Ovary (tissue), 3 donors: ENCODE results near the gene DPYSL3.

Experiments used
- EP300 ChIP-seq: sonication (generic); formaldehyde crosslinking; IDR thresholded peaks from one replicate; pipeline ENCODE4 v1.6.1; 2017; ENCODE audit warnings: antibody characterized with exemption
- TF ChIP-seq, protein P1 (sequence below), 3 donors: fragments of 450-650 bp in 2 of 3; fragments of 200-600 bp in 1 of 3; IDR thresholded peaks; one replicate each; pipeline versions ENCODE4 v1.5.1 to v1.8.0; 2016 to 2022; ENCODE audit warnings: antibody characterized with exemption in 3 of 3, mild to moderate bottlenecking in 1 of 3
- donor health status: DM: no; HTN: no; CAD: no.

DNA sequence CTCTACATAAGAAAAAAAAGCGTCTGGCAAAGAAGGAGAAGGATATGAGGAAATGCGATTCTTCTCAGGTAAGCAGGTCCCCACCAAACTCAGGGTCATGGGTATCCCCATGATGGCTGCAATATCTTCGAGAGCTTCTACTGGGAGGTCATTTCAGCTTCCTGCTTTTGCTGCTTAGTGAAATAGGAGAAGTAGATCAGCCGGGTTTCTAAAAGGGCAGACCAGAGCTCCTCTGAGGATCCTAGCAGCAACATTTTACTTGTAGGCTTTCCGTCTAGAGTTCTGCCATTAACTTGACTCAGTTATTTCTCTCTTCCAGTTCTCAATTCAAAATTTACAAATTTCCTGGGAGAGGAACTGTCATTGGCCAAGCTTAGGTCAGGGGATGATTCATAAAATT, 134.7 kb downstream of the DPYSL3 start:
- TF ChIP-seq, protein P1, sequence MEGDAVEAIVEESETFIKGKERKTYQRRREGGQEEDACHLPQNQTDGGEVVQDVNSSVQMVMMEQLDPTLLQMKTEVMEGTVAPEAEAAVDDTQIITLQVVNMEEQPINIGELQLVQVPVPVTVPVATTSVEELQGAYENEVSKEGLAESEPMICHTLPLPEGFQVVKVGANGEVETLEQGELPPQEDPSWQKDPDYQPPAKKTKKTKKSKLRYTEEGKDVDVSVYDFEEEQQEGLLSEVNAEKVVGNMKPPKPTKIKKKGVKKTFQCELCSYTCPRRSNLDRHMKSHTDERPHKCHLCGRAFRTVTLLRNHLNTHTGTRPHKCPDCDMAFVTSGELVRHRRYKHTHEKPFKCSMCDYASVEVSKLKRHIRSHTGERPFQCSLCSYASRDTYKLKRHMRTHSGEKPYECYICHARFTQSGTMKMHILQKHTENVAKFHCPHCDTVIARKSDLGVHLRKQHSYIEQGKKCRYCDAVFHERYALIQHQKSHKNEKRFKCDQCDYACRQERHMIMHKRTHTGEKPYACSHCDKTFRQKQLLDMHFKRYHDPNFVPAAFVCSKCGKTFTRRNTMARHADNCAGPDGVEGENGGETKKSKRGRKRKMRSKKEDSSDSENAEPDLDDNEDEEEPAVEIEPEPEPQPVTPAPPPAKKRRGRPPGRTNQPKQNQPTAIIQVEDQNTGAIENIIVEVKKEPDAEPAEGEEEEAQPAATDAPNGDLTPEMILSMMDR (IDR thresholded peaks at IDR 0.05): no peak
- no peak for TF ChIP-seq EP300
